Keratinocyte (primary cell): Measurements from ENCODE around the gene UNC79. TPM values are rescaled to one million over a fixed set of nuclear protein-coding genes. Genes with fewer than 3 reads are reported as not detected.

Experiments
- DNase-seq: peaks from one replicate; pipeline ENCODE4 v3.0.0-alpha.2; 2011; ENCODE audit warnings: low read depth, missing footprints, low spot score
- FAIRE-seq: peaks from 2 replicates; lab custom pipeline; 2011; peaks lifted over from hg19 to GRCh38; lab: Jason Lieb, UNC
- H2AFZ ChIP-seq: 2 replicates; pipeline ENCODE4 v1.6.0; 2012; ENCODE audit warnings: low read length, control low read depth, inconsistent platforms; ENCODE audit not compliant: control insufficient read depth
- H3K27ac ChIP-seq: 2 replicates; pipeline ENCODE4 v1.5.1; 2011; ENCODE audit warnings: low read length; ENCODE audit not compliant: control insufficient read depth, insufficient read depth
- H3K27me3 ChIP-seq: 3 replicates; pipeline ENCODE4 v1.6.0; 2011; ENCODE audit warnings: low read length; ENCODE audit not compliant: control insufficient read depth, insufficient read depth; ENCODE audit errors: extremely low read depth
- H3K36me3 ChIP-seq, 2 experiments: 2 replicates in 1 of 2; 3 replicates in 1 of 2; pipeline ENCODE4 v1.5.1; 2011; ENCODE audit warnings: low read length in 2 of 2, mild to moderate bottlenecking in 1 of 2; ENCODE audit not compliant: control insufficient read depth in 2 of 2, insufficient read depth in 2 of 2; ENCODE audit errors: extremely low read depth in 1 of 2
- H3K4me1 ChIP-seq: 3 replicates; pipeline ENCODE4 v1.5.1; 2011; ENCODE audit warnings: low read length; ENCODE audit not compliant: control insufficient read depth, insufficient read depth; ENCODE audit errors: extremely low read depth
- H3K4me2 ChIP-seq: 3 replicates; pipeline ENCODE4 v1.6.0; 2011; ENCODE audit warnings: low read depth, low read length; ENCODE audit not compliant: control insufficient read depth, insufficient read depth; ENCODE audit errors: extremely low read depth
- H3K4me3 ChIP-seq, 3 experiments: fragments of 200-600 bp in 1 of 3; sonication (generic) in 1 of 3; 2 replicates in 2 of 3; 3 replicates in 1 of 3; pipeline ENCODE4 v1.5.1; 2011 to 2016; ENCODE audit warnings: low read length in 3 of 3, mild to moderate bottlenecking in 3 of 3, control low read depth in 2 of 3, inconsistent platforms in 1 of 3, low read depth in 1 of 3, mixed read lengths in 1 of 3, mixed run types in 1 of 3, moderate library complexity in 1 of 3; ENCODE audit not compliant: control insufficient read depth in 2 of 3, insufficient read depth in 2 of 3; ENCODE audit errors: extremely low read depth in 1 of 3
- H3K79me2 ChIP-seq: 2 replicates; pipeline ENCODE4 v1.6.0; 2012; ENCODE audit warnings: low read length; ENCODE audit not compliant: control insufficient read depth, insufficient read depth
- H3K9ac ChIP-seq: 3 replicates; pipeline ENCODE4 v1.6.0; 2011; ENCODE audit warnings: low read length; ENCODE audit not compliant: control insufficient read depth, insufficient read depth; ENCODE audit errors: extremely low read depth
- H3K9me1 ChIP-seq: 3 replicates; pipeline ENCODE4 v1.6.0; 2011; ENCODE audit warnings: low read length; ENCODE audit not compliant: control insufficient read depth, insufficient read depth; ENCODE audit errors: extremely low read depth
- H3K9me3 ChIP-seq: 2 replicates; pipeline ENCODE4 v1.5.1; 2012; ENCODE audit warnings: low read depth, low read length; ENCODE audit not compliant: control insufficient read depth
- H4K20me1 ChIP-seq: 3 replicates; pipeline ENCODE4 v1.6.0; 2011; ENCODE audit warnings: low read length; ENCODE audit not compliant: control insufficient read depth, insufficient read depth; ENCODE audit errors: extremely low read depth
- CTCF ChIP-seq, 3 experiments: IDR thresholded peaks in 1 of 3; conservative IDR thresholded peaks in 1 of 3; optimal IDR thresholded peaks in 1 of 3; 2 replicates in 2 of 3; 3 replicates in 1 of 3; pipeline versions ENCODE3 to v1.5.1; 2011; ENCODE audit warnings: low read length in 3 of 3, mild to moderate bottlenecking in 3 of 3, moderate library complexity in 2 of 3, control low read depth in 1 of 3, inconsistent platforms in 1 of 3; ENCODE audit not compliant: insufficient read depth in 2 of 3; ENCODE audit errors: extremely low read depth in 1 of 3
- EZH2 ChIP-seq: IDR thresholded peaks from one replicate; pipeline ENCODE4 v1.6.1; 2012; ENCODE audit warnings: inconsistent platforms, mild to moderate bottlenecking, low read length, moderate library complexity
- dilution Hi-C: fragments of 300-500 bp; cut with MboI; formaldehyde crosslinking; loops from one replicate; pipeline ENCODE4 v1.7.0; 2020; ENCODE audit warnings: low sequenced_read_pairs; ENCODE audit not compliant: extremely low pct_ligation_motif_present
- polyA plus RNA-seq, 5 experiments: library from polyadenylated mRNA; depleted of rRNA in 3 of 5; stranded (reverse) in 3 of 5; stranded (forward) in 1 of 5; unstranded in 1 of 5; fragments of >200 nt; gene quantifications; 1 replicate in 1 of 5; 2 replicates in 3 of 5; 3 replicates in 1 of 5; pipeline versions ENCODE4 v1.2.1 to v1.2.3, GENCODE V29; 2011 to 2012; ENCODE audit warnings: missing spikeins in 2 of 5, low read depth in 1 of 5, low replicate concordance in 1 of 5

The UNC79 gene
- polyA plus RNA-seq, 1 donor (not counting 4 experiments of a cell fraction or from before 2014, with no cell fraction given), result 0.01 TPM

- Histone ChIP-seq H2AFZ (no peak overlapping the region), H3K36me3 (no peaks in the 10 kb centered on the region), H3K27me3 (no peaks in the 10 kb centered on the region), H3K4me3 (no peak overlapping the region), H3K9me3 (no peaks in the 10 kb centered on the region), H3K4me2 (no peak overlapping the region), H3K4me1 (no peaks in the 10 kb centered on the region), H3K9ac (no peak overlapping the region), H3K27ac (no peak overlapping the region), H3K79me2 (no peaks in the 10 kb centered on the region), H3K9me1 (no peaks in the 10 kb centered on the region), H4K20me1 (no peaks in the 10 kb centered on the region)
- no peak for DNase-seq
- dilution Hi-C loops, result no loop called here
- TF ChIP-seq EZH2 (no peak), CTCF (optimal IDR thresholded peaks at IDR 0.05 in 1 of 3, IDR thresholded peaks at IDR 0.05 in 1 of 3, conservative IDR thresholded peaks at IDR 0.05 in 1 of 3; ENCODE audit: extremely low read depth in 1 of 3, insufficient read depth in 2 of 3, low read length in 3 of 3) (no peak)
- FAIRE-seq, result no peak
Observed at GRCh38 chr14:93462479-93462878, 31.7 kb downstream of the UNC79 start.

- no peaks in the 10 kb centered on the region for H3K9me1 ChIP-seq
- H3K9ac ChIP-seq, result no peak overlapping the region
- no peaks in the 10 kb centered on the region for H3K36me3 ChIP-seq
- no peaks in the 10 kb centered on the region for H3K79me2 ChIP-seq
- H3K27me3 ChIP-seq, result no peaks in the 10 kb centered on the region
- dilution Hi-C loops, result no loop called here
- H3K4me1 ChIP-seq, result no peaks in the 10 kb centered on the region
- H3K4me2 ChIP-seq, result no peak overlapping the region
- no peak for TF ChIP-seq CTCF (optimal IDR thresholded peaks at IDR 0.05 in 1 of 3, IDR thresholded peaks at IDR 0.05 in 1 of 3, conservative IDR thresholded peaks at IDR 0.05 in 1 of 3; ENCODE audit: extremely low read depth in 1 of 3, insufficient read depth in 2 of 3, low read length in 3 of 3)
- TF ChIP-seq EZH2, result no peak
- H3K4me3 ChIP-seq, result no peak overlapping the region
- FAIRE-seq (no peak), DNase-seq (no peak)
- no peaks in the 10 kb centered on the region for H3K9me3 ChIP-seq
- no peaks in the 10 kb centered on the region for H4K20me1 ChIP-seq
- no peak overlapping the region for H2AFZ ChIP-seq
- no peak overlapping the region for H3K27ac ChIP-seq
Observed at GRCh38 chr14:93464271-93464670, 33.5 kb downstream of the UNC79 start.
